ENCODE measurements around the gene NPC1L1.
A peak's percentile ranks its signal among the peaks of the same experiment; 100 is the strongest.

The NPC1L1 gene

DNA sequence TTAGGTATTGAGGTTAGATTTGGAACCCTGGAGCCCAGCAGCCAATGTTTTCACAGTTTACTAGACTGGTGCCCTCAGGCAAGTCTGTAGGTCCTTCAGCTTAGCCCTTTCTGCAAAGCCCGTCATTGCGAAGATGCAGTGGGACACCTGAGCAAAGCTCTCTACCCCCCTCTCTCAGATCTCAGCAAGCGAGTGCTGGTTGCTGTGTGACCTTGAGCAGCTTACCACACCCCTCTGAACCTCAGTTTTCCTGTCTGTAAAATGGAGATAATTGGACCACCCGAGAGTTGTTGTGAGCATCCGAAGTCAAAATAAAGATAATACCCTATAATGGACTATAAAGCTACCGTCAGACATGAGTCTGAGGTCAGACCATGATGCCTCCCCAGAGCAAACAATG lies 3.7 kb downstream of the NPC1L1 start:
- no peak for DNase-seq (ENCODE audit: low spot score)

- DNase-seq (ENCODE audit: low spot score) = no peak
Measured at GRCh38 chr7:44536090-44536489, 5.0 kb downstream of the NPC1L1 start.

- no peak for DNase-seq (ENCODE audit: low spot score)
Measured at GRCh38 chr7:44535348-44536064, 5.6 kb downstream of the NPC1L1 start.

GRCh38 chr7:44534501-44534900 lies 6.6 kb downstream of the NPC1L1 start:
- DNase-seq (ENCODE audit: low spot score) = peak; percentile 53

GRCh38 chr7:44534087-44534486 lies 7.0 kb downstream of the NPC1L1 start:
- no peak for DNase-seq (ENCODE audit: low spot score)

GRCh38 chr7:44533301-44534055 lies 7.7 kb downstream of the NPC1L1 start:
- DNase-seq (ENCODE audit: low spot score) = no peak

DNA sequence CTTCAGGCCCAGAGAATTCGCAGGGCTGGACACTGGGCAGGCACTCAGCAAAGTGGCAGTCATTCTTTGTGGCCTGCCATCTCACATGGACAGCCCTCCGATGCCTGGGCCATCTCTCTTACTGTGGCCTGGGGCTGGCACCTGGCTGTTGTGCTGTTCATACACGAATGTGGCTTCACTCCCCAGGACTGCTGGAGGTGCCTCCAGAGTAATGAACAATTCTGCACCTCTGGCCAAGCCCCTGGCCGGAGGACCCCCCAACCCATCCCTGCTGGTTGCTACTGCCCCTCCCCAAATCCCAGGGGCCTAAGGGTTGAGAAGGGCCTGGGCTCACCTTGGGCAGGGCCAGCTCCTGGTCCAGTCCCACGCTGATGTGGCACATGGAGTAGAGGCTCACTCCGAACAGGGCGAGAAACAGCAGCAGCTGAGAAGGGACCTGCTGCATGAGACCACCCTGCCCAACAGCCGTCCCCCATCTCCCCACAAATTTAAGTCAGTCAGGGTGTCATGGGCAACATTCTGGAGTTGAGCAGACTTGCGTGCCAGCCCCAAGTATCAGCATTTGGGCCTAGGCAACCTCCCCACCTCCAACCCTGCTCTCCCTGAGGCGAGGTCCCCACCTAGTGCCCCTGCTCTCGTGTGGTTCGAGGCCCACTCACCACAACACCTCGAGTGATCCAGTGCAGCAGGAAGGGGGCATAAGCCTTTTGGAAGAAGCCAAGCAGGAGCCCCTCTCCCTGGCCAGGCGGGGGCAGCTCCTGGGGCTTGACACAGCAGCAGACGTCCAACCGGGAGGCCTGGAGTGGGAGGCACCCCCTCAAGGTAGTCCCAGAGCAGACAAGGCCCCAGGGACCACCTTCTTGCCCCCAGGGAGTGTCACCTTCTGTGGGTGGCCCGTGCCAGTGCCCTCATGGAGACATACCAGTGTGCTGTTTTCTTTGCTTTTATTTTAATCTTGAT lies 9.4 kb downstream of the NPC1L1 start:
- no peak for DNase-seq (ENCODE audit: low spot score)

- DNase-seq (ENCODE audit: low spot score) = no peak
Measured at GRCh38 chr7:44530990-44531389, 10.1 kb downstream of the NPC1L1 start.

DNA sequence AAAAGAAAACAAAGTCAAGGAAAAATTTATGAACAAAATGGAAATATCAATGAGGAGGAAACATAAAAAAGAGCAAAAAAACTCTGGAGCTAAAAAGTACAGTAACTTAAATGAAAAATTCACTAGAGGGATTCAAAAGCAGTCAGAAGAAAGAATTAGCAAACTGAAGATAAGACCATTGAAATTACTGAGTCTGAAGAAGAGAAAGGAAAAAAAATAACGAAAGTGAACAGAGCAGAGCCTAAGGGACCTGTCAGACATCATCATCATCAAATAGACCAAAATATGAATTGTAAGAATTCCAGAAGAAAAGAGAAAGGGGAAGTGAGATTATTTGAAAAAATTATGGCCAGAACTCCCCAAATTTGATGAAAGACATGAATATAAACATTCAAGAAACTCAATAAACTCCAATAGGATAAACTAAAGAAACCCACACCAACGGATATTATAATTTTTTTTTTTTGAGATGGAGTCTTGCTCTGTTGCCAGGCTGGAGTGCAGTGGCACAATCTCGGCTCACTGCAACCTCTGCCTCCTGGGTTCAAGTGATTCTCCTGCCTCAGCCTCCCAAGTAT lies 16.2 kb downstream of the NPC1L1 start:
- DNase-seq (ENCODE audit: low spot score) = no peak

DNA sequence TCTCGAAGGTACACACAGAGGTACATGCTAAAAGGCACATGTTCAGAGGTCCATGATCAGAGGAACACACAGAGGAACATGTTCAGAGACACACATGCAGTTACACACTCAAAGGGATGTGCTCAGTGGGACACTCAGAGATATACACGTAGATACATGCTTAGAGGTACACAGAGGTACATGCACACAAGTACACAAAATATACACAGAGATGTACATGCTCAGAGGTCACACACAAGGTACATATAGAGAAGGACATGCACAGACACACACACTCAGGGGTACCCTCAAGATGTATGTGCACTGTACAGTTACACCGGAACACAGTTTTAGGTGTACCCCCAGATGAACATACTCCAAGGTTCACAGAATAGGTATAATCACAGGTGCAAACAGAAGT lies 18.8 kb downstream of the NPC1L1 start:
- no peak for DNase-seq (ENCODE audit: low spot score)

DNA sequence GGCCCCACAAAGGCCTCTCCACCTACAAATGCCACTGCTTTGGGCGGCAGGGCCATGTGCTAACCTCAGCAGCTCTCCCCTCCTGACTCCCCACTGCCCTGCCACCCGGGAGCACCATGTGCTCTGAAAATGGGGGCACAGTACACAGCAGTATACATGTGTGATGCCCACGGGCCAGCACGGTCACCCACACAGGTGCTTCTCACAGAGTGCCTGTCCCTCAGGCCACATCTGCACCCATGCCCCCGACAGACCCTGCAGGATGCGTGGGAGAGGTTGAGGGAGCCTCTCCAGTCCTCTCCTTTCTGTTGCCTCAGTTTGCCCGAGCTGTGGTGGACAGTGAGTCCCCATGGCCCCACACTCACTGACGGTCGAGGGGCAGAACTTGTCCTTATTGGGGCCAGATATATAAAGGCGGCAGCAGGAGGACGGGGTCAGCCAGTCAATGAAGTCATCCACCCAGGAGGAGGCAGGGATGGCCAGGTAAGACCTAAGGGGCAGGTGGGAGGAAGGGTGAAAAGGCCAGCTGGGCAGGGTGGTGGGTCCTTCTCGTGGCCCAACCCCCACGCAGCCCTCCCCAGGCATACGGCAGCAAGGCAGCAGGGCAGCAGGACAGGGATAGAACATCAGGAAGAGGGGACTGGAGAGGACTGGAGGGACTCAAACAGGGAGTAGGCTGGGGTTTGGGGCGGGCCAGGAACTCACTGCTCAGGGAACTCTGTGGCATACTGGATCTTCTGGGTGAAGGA lies 19.6 kb downstream of the NPC1L1 start:
- no peak for DNase-seq (ENCODE audit: low spot score)

DNA sequence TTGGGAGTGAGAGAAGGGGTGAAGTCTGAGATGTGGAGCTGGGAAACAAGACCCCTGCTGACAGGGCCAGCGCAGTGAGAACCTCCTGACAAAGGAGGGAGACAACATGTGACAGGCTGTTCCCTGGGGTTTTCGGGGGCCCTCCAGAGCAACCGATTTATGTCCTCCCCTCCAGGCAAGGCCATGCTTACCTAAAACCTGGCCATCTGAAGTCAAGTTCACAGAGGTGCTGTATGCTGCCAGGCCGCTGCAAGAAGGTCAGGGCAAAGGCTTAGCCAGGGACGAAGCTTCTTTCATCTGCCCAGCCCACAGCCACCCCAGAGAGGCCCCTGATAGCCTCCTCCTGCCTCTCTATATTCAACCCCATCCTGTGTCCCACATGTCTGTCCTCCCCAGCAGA lies 20.6 kb downstream of the NPC1L1 start:
- no peak for DNase-seq (ENCODE audit: low spot score)

- no peak for DNase-seq (ENCODE audit: low spot score)
Measured at GRCh38 chr7:44519546-44519945, 21.6 kb downstream of the NPC1L1 start.

DNA sequence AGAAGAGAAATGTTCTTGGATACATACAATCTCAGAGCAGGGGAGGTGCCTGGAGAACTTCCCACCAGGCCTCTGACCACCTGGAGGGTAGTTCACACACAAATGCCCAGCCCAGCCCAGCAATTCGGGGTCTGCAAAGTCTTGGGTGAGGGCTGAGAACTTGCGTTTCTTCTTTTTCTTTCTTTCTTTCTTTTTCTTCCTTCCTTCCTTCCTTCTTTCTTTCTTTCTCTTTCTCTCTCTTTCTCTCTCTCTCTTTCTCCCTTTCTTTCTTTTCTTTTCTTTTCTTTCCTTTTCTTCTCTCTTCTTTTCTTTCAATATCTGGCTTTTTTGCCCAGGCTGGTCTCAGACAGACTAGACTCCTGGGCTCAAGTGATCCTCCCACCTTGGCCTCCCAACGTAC lies 22.4 kb downstream of the NPC1L1 start:
- DNase-seq (ENCODE audit: low spot score) = no peak

DNA sequence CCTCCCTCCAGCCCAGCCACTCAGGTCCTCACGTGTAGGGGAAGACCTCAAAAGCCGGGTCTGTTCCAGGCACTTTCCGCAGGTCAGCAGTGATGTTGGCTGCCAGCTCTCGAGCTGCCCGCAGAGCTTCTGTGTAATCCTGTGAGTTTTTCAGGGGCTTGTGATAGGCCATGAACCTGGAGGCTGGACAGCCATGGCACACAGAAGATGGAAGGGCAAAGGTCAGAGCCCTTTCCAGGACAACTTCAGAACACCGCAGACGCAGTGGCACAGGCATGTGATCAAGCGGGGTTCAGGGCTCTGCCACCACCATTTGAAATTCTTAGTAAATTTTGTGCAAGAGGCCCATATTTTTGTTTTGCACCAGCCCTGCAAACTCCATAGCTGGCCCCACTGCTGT lies 24.0 kb downstream of the NPC1L1 start:
- DNase-seq (ENCODE audit: low spot score) = no peak

DNA sequence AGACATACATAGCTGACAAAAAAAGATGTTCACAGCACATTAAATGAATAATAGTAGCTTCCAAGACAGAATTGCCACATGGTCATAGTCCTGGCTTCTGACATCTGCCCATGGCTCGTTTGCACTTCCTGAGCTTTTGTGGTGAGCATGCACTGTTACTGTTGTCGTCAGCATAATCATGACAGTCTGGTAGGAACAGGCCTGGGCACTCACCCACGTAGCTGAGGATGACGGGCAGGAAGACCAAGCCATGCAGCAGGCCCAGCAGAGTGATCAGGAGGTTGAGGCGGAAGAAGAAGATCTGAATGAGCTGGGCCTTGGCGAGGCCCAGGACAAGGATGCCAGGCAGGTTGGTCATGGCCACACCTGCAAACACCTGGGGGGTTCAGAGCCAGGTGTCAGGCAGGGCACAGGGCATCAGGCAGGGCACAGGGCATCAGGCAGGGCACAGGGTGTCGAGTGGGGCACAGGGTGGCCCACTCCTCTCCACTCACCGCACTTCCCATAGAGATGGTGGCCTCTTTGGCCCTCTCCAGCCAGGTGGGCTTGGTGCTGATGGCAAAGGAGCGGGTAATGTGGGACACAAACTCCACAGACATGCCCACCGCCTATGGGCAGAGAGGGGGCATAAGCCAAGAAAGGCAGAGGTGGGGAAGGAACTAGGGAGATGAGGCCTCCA lies 25.4 kb downstream of the NPC1L1 start:
- DNase-seq (ENCODE audit: low spot score) = no peak

- no peak for DNase-seq (ENCODE audit: low spot score)
Measured at GRCh38 chr7:44512736-44513135, 28.4 kb downstream of the NPC1L1 start.

- no peak for DNase-seq (ENCODE audit: low spot score)
Measured at GRCh38 chr7:44511863-44512468, 29.2 kb downstream of the NPC1L1 start.

GRCh38 chr7:44511236-44511635 lies 29.9 kb downstream of the NPC1L1 start:
- DNase-seq (ENCODE audit: low spot score) = no peak

- no peak for DNase-seq (ENCODE audit: low spot score)
Measured at GRCh38 chr7:44508328-44509030, 32.7 kb downstream of the NPC1L1 start.

Data from LoVo (cell line).